Ishikawa (cell line): ENCODE data around the gene HEPACAM.

Experiments used
- CEBPB ChIP-seq: IDR thresholded peaks from 2 replicates; pipeline ENCODE4 v1.6.1; 2012
- CREB1 ChIP-seq: IDR thresholded peaks from 2 replicates; pipeline ENCODE4 v1.6.1; 2012; ENCODE audit warnings: low read depth
- EGR1 ChIP-seq: IDR thresholded peaks from 2 replicates; pipeline ENCODE4 v1.6.1; 2012
- EP300 ChIP-seq: IDR thresholded peaks from 2 replicates; pipeline ENCODE4 v1.6.1; 2012; ENCODE audit warnings: borderline replicate concordance
- FOXM1 ChIP-seq: IDR thresholded peaks from 2 replicates; pipeline ENCODE4 v1.6.1; 2012; ENCODE audit warnings: low read depth, borderline replicate concordance
- NFIC ChIP-seq: IDR thresholded peaks from 2 replicates; pipeline ENCODE4 v1.6.1; 2012
- RAD21 ChIP-seq: IDR thresholded peaks from 2 replicates; pipeline ENCODE4 v1.6.1; 2012; ENCODE audit warnings: low read depth
- TAF1 ChIP-seq: IDR thresholded peaks from 2 replicates; pipeline ENCODE4 v1.6.1; 2012; ENCODE audit warnings: low read depth, mild to moderate bottlenecking
- TCF12 ChIP-seq: IDR thresholded peaks from 2 replicates; pipeline ENCODE4 v1.6.1; 2012; ENCODE audit warnings: low read depth
- TEAD4 ChIP-seq: IDR thresholded peaks from 2 replicates; pipeline ENCODE4 v1.6.1; 2012
- YY1 ChIP-seq: IDR thresholded peaks from 2 replicates; pipeline ENCODE4 v1.6.1; 2012; ENCODE audit warnings: low read depth
- ZBTB7A ChIP-seq: IDR thresholded peaks from 2 replicates; pipeline ENCODE4 v1.6.1; 2012; ENCODE audit warnings: low read depth
- TF ChIP-seq, protein P1 (sequence below): IDR thresholded peaks from 2 replicates; pipeline ENCODE4 v1.6.1; 2012; ENCODE audit warnings: low read depth, mild to moderate bottlenecking
- TF ChIP-seq, protein P2 (sequence below): IDR thresholded peaks from 2 replicates; pipeline ENCODE4 v1.6.1; 2012
- TF ChIP-seq, protein P3 (sequence below): IDR thresholded peaks from 2 replicates; pipeline ENCODE4 v1.6.1; 2012

HEPACAM gene

DNA sequence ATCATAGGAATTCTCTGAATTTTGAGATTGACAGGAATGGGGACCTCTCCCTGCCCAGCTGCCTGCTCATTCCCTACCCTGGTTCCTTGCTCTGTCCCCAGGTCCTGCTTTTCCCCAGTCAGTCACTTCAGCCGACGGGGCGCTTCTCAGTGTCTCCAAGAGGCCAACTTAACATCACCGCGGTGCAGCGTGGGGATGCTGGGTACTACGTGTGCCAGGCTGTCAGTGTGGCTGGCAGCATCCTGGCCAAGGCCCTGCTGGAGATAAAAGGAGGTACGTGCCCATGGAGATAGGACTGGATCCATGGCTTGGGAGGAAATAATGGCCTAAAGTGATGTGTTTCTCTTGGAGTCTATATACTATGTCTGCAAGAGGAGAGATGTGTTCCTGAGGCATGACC is 63.6 kb downstream of the HEPACAM start:
- TF ChIP-seq RAD21 (no peak), YY1 (no peak), FOXM1 (no peak), NFIC (no peak), CEBPB (no peak), TEAD4 (no peak), EP300 (no peak), TCF12 (no peak), EGR1 (no peak), ZBTB7A (no peak), TAF1 (no peak), CREB1 (no peak)
- TF ChIP-seq, protein P1, sequence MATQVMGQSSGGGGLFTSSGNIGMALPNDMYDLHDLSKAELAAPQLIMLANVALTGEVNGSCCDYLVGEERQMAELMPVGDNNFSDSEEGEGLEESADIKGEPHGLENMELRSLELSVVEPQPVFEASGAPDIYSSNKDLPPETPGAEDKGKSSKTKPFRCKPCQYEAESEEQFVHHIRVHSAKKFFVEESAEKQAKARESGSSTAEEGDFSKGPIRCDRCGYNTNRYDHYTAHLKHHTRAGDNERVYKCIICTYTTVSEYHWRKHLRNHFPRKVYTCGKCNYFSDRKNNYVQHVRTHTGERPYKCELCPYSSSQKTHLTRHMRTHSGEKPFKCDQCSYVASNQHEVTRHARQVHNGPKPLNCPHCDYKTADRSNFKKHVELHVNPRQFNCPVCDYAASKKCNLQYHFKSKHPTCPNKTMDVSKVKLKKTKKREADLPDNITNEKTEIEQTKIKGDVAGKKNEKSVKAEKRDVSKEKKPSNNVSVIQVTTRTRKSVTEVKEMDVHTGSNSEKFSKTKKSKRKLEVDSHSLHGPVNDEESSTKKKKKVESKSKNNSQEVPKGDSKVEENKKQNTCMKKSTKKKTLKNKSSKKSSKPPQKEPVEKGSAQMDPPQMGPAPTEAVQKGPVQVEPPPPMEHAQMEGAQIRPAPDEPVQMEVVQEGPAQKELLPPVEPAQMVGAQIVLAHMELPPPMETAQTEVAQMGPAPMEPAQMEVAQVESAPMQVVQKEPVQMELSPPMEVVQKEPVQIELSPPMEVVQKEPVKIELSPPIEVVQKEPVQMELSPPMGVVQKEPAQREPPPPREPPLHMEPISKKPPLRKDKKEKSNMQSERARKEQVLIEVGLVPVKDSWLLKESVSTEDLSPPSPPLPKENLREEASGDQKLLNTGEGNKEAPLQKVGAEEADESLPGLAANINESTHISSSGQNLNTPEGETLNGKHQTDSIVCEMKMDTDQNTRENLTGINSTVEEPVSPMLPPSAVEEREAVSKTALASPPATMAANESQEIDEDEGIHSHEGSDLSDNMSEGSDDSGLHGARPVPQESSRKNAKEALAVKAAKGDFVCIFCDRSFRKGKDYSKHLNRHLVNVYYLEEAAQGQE = no peak
- TF ChIP-seq, protein P2, sequence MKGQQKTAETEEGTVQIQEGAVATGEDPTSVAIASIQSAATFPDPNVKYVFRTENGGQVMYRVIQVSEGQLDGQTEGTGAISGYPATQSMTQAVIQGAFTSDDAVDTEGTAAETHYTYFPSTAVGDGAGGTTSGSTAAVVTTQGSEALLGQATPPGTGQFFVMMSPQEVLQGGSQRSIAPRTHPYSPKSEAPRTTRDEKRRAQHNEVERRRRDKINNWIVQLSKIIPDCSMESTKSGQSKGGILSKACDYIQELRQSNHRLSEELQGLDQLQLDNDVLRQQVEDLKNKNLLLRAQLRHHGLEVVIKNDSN = no peak
- TF ChIP-seq, protein P3, sequence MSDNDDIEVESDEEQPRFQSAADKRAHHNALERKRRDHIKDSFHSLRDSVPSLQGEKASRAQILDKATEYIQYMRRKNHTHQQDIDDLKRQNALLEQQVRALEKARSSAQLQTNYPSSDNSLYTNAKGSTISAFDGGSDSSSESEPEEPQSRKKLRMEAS = no peak

DNA sequence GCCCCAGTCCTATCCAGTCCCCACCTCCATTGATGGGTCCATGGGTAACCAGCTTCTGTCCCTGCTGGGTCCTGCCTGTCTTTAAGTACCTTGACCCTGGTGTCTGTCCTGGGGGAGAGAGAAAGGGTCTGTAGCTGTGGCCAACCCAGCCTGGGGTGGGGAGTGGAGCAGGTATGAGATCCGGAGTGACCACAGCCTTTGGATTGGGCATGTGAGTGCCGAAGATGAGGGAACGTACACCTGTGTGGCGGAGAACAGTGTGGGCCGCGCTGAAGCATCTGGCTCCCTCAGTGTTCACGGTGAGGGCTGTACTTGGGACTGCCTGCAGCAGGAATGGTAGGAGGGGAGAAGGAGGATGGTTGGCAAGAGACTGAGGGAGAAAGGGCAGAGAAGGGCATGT is 65.4 kb downstream of the HEPACAM start:
- TF ChIP-seq, protein P1 = no peak

DNA sequence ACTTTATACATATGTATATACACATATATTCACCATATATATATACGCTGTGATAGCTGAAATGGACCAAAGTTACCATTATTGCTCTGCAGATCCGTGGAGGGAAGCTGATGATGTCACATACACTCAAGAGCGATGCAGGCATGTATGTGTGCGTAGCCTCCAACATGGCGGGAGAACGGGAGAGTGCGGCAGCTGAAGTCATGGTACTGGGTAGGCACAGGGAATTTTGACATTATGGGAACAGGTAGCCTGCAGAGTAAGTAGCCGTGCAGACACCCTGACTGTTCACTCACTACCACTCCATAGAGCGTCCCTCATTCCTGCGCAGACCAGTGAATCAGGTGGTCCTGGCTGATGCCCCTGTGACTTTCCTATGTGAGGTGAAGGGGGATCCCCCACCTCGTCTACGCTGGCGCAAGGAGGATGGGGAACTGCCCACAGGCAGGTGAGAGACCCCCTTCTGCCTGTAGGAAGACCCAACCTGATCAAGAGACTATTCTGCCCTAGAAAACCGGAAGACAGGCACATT is 65.9 kb downstream of the HEPACAM start:
- TF ChIP-seq CEBPB (no peak), RAD21 (no peak), EGR1 (no peak), FOXM1 (no peak), YY1 (no peak), CREB1 (no peak), TEAD4 (no peak), NFIC (no peak), TAF1 (no peak), EP300 (no peak), TCF12 (no peak), ZBTB7A (no peak)
- TF ChIP-seq, protein P2 = no peak
- TF ChIP-seq, protein P1 = no peak

DNA sequence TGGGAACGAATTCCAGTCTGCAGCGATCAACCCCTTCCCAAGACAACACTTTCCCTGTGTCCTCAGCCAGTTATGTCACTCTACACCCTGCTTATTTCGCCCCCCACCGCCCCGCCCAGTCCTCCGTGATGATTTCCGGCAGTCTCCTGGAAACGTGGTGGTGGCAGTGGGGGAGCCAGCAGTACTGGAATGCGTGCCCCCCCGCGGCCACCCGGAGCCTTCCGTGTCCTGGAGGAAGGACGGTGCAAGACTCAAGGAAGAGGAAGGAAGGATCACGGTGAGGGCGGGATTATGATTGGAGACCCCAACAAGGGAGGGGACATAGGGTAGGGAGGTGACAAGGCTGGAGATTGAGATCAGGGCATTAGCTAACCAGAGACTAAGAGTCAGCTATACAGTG is 66.5 kb downstream of the HEPACAM start:
- TF ChIP-seq FOXM1 (no peak), CREB1 (no peak), RAD21 (no peak), NFIC (no peak), TAF1 (no peak), EGR1 (no peak), CEBPB (no peak), TEAD4 (no peak), YY1 (no peak), EP300 (no peak), ZBTB7A (no peak)
- TF ChIP-seq, protein P2 = no peak
- TF ChIP-seq, protein P1 = no peak
- TF ChIP-seq, protein P3 = no peak
